GF-D8 (cell line): ENCODE results near the gene LRP11.
A peak's percentile ranks its signal among the peaks of the same experiment; 100 is the strongest.
"Not testable (repeated sequence)": the region's sequence is repeated elsewhere in the genome, so short reads cannot be mapped to it uniquely, and the experiment has no call there.

Experiments
- DNase-seq: peaks from one replicate; lab custom pipeline; 2025; lab: John Stamatoyannopoulos, UW

The LRP11 gene, protein sequence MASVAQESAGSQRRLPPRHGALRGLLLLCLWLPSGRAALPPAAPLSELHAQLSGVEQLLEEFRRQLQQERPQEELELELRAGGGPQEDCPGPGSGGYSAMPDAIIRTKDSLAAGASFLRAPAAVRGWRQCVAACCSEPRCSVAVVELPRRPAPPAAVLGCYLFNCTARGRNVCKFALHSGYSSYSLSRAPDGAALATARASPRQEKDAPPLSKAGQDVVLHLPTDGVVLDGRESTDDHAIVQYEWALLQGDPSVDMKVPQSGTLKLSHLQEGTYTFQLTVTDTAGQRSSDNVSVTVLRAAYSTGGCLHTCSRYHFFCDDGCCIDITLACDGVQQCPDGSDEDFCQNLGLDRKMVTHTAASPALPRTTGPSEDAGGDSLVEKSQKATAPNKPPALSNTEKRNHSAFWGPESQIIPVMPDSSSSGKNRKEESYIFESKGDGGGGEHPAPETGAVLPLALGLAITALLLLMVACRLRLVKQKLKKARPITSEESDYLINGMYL

DNA sequence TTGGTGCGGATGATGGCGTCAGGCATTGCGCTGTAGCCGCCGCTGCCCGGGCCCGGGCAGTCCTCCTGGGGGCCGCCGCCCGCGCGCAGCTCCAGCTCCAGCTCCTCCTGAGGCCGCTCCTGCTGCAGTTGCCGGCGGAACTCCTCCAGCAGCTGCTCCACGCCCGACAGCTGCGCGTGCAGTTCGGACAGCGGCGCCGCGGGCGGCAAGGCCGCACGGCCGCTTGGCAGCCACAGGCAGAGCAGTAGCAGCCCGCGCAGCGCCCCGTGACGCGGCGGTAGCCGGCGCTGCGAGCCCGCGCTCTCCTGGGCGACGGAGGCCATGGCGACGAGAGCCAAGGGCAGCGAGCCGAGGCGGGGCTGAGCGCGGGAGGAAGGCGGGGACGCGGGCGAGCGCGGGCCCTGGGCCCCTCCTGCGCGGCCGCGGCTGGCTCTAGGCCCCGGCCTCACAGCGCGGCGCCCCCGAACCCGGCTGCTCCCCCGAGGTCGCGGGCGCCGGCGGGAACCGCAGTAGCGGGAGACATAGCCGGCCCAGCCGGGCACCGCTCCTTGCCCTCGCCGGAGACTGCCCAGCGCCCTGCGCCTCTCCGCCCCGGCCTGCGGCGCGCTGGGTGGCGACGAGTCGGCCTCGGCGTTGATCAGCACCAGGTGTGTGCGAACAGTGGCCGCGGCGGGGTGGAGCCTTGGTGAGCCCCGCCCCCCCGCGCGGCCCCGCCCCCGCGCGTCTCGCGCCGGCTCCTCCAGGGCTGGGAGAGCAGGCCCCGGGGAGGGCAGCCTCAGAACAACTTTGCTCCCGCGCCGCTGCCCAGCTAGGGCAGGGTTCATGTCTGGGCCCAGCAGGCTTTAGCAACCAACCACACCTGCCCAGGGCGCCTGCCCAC lies at the start of gene LRP11:
Gene LRP11, minus strand, starts transcription at position 662 of the 880 bp plus-strand sequence. Its CDS starts 339 bp downstream, at position 323.
- DNase-seq: peak; percentile 44

DNA sequence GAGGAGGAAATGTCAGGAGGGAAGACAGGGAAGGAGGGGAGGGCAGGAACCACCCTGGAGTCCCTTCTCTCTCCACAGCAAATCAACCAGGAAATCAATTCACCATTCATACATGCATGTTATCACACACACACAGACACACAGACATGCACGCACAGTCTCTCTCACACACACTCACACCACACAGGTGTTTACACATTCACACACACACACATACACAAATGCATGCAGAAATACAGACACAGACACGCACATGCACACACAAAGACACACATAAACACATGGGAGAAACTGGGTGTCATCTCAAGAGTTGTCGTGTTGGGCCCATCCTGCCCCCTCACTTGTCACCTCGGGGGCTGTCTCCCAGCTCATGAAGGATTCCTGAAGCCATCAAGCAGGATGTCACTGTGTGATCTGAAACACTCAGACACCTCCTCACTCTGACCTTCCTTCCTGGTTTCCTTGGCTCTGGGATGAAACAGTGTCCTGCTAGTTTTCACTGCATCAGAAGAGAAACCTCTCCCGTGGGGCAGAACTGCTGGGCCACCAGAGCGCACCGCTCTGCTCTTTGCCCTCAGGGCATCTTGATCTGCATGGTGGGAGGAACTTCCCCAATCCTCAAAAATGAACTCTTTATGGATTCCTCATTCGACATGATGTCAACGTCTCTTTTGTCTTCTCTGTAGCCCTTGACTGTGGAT lies 49.5 kb upstream of the LRP11 start:
- DNase-seq: no peak

DNA sequence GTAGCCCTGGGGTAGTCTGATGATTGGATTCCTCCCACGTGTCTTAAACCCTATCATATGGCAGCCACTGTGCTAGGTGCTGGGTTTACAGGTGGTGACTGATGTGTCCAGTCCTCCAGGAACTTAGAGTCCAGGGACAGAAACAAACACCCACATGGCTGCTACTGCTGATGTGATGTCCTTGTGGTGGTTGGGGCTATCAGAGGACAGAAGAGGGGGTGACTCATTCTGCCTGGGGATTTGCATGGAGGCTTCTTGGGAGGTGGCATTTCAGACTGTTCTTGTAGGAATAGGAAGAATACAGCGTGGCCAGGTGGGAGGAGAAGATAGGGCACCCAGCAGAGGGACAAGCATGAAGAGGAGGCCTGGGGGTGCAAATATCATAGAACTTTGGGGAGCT lies 48.9 kb upstream of the LRP11 start:
- DNase-seq: no peak

DNA sequence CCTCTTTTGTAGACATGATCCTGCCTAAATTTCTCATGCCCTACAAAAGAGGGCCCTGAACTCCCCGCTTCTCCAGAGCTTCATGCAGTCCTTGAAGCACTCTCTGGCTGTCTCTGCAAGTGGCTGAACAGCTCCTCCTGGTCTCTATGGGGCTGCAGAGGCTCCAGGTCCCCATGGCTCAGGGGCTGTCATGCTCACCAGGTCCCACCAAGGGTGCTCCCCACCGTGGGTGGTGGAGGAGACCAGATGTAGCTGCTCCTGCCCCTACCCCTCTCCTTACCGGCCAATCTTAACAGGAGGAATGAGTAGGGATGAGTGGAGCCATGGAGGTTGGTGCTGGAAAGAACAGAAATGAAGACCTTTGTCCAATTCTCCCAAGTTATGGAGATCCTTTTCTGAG lies 48.5 kb upstream of the LRP11 start:
- DNase-seq: not testable (repeated sequence)

DNA sequence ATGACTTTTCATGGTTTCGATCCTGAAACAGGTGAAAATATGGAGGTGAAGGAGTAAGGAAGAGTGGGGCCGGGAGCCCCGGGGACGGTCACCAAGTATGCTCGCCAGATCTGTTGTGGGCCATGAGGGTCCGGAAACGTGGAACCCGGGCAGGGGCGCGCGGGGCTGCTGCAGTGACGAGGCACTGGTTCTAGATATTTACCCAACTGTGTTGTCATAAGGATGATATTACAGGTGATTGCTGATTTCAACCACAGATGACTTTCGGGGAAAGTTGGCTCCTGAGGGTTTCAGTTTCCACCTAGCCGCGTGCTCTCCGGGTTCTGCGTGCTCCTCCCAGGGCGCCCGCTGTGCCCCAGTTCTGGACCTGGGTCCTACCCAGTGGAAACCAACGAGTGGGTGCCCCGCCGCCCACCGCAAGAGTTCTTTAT lies 46.6 kb upstream of the LRP11 start:
- no peak for DNase-seq

GRCh38 chr6:149909701-149910470 lies 45.7 kb upstream of the LRP11 start:
- DNase-seq: no peak

GRCh38 chr6:149908480-149908879 lies 44.3 kb upstream of the LRP11 start:
- DNase-seq: not testable (repeated sequence)

DNA sequence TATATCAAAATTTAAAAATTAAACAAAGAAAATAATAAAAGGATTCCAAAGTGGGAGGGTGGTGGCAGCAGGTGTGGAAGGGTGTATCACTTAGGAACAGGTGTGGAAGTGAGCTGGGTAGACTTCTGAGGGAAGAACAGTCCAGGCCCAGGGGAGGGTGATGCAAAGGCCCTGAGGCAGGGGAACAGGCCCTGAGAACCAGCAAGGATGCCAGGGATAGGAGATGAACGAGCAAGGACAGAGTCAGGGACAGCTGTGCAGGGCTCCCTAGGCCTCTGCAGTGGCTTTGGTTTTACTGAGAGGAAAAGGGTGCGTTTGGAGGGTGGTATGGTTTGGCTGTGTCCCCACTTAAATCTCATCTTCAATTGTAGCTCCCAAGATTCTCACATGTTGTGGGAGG lies 43.2 kb upstream of the LRP11 start:
- DNase-seq: no peak

DNA sequence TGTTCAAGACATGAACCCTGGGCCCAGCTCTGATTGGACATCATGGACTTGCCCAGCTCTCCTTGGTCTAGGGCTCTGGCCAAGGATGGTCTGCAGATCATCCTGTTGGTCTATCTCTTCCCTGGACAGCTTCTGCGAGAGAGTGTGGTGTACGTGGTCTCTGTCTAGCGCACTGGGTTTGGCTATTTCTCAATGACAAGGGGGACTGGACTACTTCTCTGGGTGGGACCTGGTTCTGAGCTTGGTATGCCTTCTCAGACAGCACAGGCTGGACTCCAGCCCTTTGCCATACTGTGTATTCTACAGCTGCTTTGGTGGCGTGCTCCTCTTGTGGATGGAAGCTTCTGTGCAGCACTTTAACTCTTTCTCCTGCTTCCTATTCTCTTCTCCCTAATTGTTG lies 42.2 kb upstream of the LRP11 start:
- DNase-seq: no peak

DNA sequence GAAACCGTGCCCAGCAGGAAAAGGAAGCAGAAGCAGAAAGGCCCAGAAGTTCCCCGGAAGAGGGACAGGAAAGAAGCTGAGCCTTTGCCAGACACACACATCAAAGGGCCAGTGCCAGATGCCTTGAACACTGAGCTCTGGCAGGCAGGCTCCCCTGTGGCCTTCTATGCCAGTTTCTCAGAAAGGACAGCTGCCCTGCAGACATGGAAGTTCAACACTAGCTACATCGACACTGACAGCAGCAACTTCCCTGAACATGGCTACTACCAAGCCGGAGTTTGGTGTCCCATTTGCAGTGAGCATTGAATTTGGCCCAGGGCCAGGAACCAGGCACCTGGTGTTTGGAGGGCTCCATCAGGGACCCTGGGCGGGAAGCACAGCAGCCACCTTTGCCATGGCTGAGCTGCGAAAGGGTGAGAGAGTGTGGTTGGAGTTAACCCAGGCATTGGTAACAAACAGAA lies 41.8 kb upstream of the LRP11 start:
- DNase-seq: no peak

DNA sequence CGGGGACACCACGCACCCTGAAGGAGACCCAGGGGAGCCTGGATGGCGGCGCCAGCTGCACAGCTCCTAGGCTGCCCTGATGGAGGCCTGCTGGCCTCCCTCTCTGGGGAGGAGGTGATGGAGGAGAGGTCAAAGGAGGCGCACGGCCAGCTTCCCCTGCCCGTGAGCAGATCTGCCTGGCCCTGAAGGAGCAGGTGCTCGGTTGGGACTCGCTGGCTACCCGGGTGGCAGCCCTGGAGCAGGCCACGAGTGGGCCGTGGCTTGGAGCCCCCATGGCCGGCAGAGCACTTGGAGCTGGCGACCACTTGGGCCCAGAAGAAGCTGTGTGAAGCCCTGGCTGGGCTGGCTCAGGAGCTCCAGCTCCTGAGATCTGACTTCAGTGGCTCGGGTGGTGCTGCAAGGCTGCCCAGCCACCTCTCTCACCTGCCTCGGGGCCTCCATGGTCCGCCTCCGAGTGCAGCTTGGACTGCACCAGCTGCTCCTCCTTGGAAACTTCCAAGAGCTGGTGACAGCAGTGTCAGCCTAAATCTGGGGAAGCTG lies 41.3 kb upstream of the LRP11 start:
- no peak for DNase-seq

GRCh38 chr6:149904661-149905370 lies 40.7 kb upstream of the LRP11 start:
- no peak for DNase-seq

- DNase-seq: no peak
Measured at GRCh38 chr6:149903938-149904611, 39.9 kb upstream of the LRP11 start.

DNA sequence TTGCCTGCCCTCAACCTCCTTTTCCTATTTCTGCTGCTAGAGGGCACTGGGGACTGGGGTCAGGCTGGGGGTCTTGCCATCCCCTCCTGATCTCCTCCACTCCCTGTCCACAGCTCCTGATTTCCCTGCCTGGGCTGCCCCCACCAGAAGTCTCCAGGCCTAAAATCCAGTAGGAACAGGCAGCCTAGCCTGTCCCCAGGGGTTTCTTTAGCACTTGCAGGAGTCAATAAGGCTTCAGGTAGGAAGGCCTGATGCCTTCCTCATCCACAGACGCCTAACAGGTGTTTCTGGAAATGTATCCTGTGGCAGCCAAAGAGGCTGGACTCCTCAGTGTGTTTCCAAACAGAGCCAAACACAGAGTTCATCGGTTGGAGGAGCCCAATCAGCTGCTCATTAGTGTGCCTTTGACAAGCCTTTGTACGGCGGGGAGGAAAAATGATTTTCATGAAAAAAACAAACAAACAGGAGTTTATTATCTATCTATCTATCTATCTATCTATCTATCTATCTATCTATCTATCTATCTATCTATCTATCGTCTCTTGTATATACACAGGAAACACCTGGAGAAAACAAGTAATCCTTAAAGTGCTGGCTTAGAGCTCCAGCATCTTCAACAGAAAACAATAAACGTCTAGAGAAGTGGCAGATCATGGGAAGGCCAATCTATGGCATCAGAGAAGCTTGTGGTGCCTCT lies 37.4 kb upstream of the LRP11 start:
- no peak for DNase-seq

GRCh38 chr6:149900620-149901443 lies 36.7 kb upstream of the LRP11 start:
- no peak for DNase-seq

- no peak for DNase-seq
Measured at GRCh38 chr6:149899926-149900619, 35.9 kb upstream of the LRP11 start.

- no peak for DNase-seq
Measured at GRCh38 chr6:149899486-149899885, 35.3 kb upstream of the LRP11 start.

DNA sequence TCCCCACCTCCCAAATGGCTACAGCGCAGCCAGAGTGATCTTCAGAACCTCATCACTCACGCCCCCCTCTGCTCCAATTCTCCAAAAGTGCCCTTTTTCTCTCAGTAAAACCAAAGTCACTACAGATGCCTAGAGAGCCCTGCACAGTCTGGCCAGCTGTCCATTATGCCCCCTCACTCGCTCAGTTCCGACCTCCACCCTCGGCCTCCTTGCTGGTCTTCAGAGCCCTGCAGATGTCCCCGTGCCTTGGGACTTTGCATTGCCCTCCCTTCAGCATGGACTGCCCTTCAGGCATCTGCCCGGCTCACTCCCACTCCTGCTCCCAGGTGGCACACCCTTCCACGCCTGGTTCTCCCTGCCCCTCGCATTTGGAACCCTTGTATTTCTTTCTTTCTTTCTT lies 34.8 kb upstream of the LRP11 start:
- DNase-seq: no peak
